IPS-11a (cell line): ENCODE data around the gene CSPG4.

ENCODE experiments used
- H3K4me3 ChIP-seq: one replicate; pipeline ENCODE4 v1.5.1; 2013; ENCODE audit warnings: low read depth, low read length, control low read depth

Gene CSPG4

DNA sequence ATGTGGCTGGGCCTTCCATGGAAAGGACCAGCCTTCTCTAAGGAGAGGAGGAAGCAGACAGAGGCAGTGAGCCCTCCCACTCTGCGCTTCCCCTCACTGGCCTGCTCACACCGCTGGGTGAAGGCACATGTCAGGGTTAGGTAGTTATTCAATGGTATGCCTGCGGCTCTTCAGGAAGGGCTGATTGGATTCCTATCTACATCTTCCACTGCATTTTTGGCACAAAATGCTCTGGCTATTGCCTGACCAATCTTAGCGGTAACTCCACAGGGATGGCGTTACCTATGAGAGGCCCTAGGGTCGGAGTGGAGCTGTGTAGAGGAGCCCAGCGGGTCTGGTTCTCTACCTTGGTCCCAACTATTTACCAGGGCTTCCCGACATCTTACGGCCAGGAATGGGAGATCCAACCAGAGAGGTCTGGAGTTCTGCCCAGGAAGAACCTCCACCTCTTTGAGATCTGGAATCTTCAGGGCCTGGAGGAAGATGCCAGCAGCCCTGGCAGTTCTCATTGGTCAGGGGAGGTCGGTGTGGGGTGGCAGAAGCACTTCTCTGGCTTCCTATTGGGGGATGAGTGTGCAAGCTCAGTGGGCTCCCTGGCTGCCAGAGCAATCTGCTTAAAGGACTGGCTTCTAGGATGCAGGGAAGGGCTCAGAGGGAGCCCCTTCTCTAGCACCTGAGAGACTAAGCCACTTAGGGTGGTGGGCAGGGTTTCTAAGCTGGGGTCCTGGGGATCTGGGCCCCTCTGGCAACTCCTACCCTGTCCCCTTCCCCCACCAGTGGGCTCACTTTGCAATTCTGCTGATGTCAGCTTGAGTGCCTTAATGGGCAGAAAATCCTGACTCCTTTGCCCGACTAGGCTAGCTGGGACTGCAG, 40.7 kb downstream of the CSPG4 start:
- H3K4me3 ChIP-seq = no peak overlapping the region

DNA sequence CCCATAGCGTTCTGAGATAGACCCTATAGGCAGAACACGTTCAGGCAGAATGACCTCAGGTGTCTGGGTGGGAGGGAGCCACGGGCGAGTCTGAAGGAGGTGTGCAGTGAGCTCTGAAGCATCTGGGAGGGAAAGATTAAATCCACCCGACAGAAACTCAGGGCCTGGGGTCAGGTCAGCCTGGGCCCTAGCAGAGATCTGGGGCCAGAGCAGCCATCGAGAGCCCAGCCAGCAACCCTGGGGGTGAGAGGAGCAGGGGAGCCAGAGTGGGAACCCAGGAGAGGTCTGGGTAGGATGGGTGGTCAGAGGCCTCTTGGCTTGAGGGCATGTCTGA, 42.8 kb downstream of the CSPG4 start:
- no peak overlapping the region for H3K4me3 ChIP-seq

- H3K4me3 ChIP-seq = no peak overlapping the region
Measured at GRCh38 chr15:75669191-75669878, 43.3 kb downstream of the CSPG4 start.

- H3K4me3 ChIP-seq = no peak overlapping the region
Measured at GRCh38 chr15:75666823-75667501, 45.7 kb downstream of the CSPG4 start.

DNA sequence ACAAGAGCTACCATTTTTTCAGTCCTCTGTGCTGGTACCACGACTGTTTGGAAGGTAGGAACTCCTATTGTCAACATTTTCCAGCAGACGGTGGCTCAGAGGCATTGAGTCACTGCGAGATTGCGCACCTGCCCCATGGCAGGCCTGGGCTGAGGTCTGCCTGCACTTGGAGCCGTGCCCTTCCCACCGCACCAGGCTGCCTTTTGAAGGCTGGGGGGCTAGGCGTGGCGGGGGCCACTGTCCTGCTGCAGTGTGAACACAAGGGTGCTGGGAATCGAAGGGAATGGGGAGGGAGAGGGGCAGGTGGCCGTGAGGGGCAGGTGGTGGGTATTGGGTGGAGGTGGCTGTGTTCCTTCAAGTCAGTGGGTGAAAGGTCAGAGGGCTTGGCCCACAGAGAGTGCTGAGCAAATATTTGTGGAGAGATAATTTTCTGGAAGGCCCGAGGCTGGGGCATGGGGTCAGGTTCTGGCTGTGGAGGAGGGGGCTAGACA, 48.7 kb downstream of the CSPG4 start:
- H3K4me3 ChIP-seq = no peak overlapping the region

DNA sequence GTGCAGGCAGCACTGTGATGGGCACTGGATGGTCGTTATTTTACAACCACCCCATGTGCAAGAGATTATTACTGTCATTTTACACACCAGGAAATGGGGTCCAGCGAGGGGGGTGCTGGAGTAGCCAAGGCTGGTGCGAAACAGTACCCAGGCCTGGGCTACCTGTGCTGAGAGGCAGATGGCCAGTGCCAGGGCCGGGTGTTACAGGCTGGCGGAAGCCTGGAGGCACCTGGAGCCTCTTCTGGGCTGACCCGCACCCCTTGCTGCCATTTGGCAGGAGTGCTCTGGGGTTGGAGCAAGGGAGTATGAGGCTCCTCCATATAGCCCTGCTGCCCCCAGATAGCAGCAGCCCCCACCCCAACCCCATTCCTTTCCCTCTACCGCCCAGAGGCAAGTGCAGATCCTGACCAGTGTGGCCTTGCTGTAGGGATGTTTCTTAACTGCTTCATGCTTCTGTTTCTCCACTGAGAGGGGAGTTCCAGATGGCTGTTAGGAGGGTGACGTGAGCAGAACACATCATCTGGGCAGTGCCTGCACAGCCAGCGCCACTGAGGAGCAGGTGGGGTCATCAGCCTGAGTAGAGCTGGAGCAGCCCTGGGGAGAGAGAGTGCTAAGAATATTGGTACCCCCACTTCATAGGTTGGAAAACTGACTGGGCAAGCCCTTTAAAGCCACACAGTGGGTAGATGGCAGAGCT, 49.7 kb downstream of the CSPG4 start:
- H3K4me3 ChIP-seq = no peak overlapping the region

DNA sequence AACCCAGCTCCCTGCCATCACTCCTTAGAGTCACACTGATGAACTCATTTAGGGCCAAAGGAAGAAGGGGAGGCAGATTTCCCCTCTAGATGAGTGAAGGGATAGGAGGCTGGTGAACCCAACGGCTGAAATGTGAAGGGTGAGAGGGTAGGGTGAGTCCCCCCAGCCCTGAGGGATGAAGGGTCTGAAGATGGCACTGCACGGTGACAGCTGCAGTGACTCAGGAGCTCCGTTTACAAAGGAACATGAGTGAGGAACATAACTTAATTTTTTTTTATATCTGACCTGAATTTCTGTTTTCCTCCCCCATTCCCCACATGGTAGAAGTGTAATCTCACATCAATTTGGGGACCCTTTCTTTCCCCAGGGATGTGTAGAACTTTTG, 50.9 kb downstream of the CSPG4 start:
- H3K4me3 ChIP-seq = no peak overlapping the region

DNA sequence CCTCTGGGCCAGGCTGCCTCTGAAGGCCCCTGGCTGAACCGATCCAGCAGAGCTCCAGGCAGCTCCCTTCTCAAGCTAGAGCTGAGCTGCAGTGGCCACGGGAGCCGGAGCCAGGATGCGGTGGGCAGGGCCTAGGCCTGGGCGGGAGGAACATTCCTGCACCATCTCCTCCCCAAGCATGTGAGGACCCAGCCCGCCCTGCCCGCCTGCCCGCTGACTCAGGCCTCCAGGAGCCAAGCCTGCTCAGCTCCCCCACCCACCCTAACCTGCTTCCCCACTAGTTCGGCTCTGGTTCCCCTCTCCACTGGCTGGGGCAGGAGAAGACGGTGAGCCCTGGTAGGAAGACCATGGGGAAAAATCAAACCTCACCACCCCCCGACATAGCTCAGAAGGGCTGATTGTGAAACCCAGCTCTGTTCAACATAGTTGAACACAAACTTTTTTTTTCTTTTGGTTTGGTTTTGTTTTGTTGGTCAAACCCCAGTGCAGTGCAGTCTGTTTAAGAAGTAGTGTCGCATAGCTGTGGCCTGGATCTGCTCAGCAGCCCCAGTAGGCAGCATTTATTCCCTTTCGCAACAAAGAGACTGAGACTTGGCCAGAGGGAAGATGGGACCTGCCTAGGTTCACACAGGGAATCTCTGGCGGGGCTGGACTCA, 51.4 kb downstream of the CSPG4 start:
- H3K4me3 ChIP-seq = no peak overlapping the region

GRCh38 chr15:75659928-75660645, 52.6 kb downstream of the CSPG4 start:
- no peak overlapping the region for H3K4me3 ChIP-seq

GRCh38 chr15:75659141-75659771, 53.4 kb downstream of the CSPG4 start:
- no peak overlapping the region for H3K4me3 ChIP-seq

DNA sequence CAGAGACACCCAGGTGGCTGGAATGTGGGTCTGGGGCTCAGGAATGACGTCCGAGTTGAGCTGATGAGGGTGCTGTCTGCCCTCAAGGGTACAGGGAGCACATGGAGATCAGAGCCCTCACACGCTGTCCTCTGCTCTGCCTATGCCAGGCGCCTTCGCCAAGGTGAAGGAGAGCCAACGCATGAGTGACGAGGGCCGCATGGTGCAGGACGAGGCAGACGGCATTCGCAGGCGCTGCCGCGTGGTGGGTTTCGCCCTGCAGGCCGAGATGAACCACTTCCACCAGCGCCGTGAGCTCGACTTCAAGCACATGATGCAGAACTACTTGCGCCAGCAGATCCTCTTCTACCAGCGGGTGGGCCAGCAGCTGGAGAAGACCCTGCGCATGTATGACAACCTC, 55.8 kb downstream of the CSPG4 start:
- H3K4me3 ChIP-seq = no peak overlapping the region

GRCh38 chr15:75656331-75656730, 56.3 kb downstream of the CSPG4 start:
- H3K4me3 ChIP-seq = no peak overlapping the region

DNA sequence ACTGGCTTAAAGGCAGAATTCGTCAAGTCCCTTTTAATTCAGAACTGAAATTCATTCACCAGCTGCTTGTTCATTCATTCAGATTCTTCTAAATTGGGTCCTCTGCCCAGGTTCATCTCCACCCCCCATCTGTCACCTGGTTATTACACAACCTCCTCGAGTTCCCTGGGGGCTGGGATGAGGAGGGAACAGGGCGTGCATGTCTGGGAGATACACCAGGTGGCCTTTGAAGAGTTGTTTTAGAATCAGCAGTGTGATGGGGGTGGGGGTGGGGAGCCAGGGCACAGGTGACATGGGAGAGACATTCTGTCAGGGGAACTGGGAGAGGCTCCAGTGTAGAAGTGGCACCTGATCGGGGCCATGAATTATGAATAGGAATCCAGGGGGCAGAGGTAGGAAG, 56.7 kb downstream of the CSPG4 start:
- H3K4me3 ChIP-seq = no peak overlapping the region

GRCh38 chr15:75654201-75654907, 58.3 kb downstream of the CSPG4 start:
- H3K4me3 ChIP-seq = no peak overlapping the region

DNA sequence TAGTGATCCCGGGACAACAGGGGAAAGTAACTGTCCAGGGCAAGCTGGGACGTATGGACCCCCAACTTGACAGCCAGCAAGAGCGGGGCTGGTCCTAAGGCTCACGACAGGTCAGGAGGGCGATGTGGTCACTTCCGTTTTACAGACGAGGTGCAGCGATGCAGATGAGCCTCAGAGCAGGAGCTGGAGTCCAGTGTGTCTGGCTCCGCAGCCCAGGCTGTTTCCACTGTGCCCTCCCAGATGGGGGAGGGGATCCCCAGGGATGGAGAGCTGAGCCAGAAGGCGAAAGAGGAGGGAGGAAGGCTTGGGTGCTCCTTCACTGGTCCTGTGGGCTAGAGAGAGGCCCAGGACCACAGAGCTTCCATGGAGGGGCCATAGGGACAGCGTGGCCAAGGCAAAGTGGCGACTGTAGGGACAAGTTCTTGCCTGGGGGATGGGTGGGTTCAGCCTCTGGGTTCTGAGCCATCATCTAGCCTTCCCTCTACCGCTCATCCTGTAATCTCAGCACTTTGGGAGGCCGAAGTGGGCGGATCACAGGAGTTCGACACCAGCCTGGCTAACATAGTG, 59.2 kb downstream of the CSPG4 start:
- no peak overlapping the region for H3K4me3 ChIP-seq

- H3K4me3 ChIP-seq = no peak overlapping the region
Measured at GRCh38 chr15:75651810-75652543, 60.7 kb downstream of the CSPG4 start.

DNA sequence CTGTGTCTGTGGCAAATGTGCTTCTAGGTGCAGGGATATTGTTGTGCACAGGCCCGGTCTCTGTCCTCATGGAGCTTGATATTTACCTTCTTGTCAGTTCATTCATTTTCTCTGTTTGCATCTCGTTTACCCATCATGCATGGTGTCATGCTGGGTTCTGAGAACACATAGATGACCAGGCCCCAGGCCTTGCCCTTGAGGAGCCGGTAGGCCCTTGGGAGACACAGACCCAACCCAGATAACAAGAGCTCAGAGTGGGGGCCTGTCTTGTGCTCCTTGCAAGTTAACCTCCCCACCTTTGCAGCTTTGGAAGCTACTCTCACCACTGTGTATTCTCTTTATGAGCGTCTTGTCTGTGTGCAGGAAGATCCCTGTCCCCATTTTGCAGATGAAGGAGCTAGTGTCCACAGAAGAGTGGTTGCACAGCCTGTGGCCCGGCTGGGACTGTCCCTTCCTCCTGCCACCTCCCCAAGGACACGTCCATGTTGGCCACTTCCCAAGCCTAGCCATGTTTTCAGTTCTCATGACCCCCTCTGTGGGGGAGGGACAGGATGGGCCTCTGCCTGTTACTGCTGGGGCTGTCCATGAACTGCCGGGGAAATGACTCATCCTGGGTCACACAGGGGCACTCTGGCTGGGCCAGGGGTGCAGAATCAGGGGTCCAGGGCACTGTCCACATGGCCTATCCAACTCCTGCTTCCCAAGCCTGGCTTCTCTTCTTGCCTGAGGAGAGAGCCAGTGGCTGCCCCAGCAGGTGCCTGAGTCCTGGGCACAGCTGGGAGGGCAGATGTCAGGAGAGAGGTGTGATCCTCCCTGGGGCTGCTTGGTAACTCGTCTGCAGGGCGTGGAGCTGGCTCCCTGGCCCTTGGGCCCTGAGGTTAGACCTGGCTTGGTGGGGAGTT, 61.5 kb downstream of the CSPG4 start:
- H3K4me3 ChIP-seq = no peak overlapping the region
